Tibial artery (tissue), 4 donors: Measurements from ENCODE around the gene BRSK2.

ENCODE experiments used
- DNase-seq, 2 donors: peaks; one replicate each; pipeline ENCODE4 v3.0.0-alpha.2; 2019
- H3K27ac ChIP-seq, 2 donors: fragments of 200-600 bp; sonication (generic) in 1 of 2; 1 replicate in 1 of 2; 2 replicates in 1 of 2; pipeline ENCODE4 v1.5.1; 2018 to 2019; ENCODE audit warnings: mild to moderate bottlenecking in 1 of 2
- H3K27me3 ChIP-seq, 2 donors: fragments of 200-600 bp; sonication (generic) in 1 of 2; one replicate each; pipeline versions ENCODE4 v1.5.1 to v1.6.0; 2016 to 2019
- H3K36me3 ChIP-seq, 3 donors: fragments of 200-600 bp; sonication (generic) in 2 of 3; one replicate each; pipeline ENCODE4 v1.5.1; 2016 to 2019; ENCODE audit warnings: mild to moderate bottlenecking in 2 of 3
- H3K4me1 ChIP-seq, 4 donors: fragments of 200-600 bp; sonication (generic) in 2 of 4; 1 replicate in 3 of 4; 2 replicates in 1 of 4; pipeline ENCODE4 v1.5.1; 2016 to 2019
- H3K4me3 ChIP-seq, 2 donors: fragments of 200-600 bp; sonication (generic) in 1 of 2; 1 replicate in 1 of 2; 2 replicates in 1 of 2; pipeline ENCODE4 v1.5.1; 2018 to 2019; ENCODE audit warnings: mild to moderate bottlenecking in 2 of 2
- H3K9me3 ChIP-seq, 3 donors: fragments of 200-600 bp; sonication (generic) in 1 of 3; one replicate each; pipeline ENCODE4 v1.5.1; 2016 to 2019
- CTCF ChIP-seq, 2 experiments: fragments of 200-600 bp in 1 of 2; fragments of 450-650 bp in 1 of 2; IDR thresholded peaks; one replicate each; pipeline ENCODE4 v1.5.1; 2017 to 2019; ENCODE audit warnings: antibody characterized with exemption in 2 of 2, mild to moderate bottlenecking in 1 of 2, moderate library complexity in 1 of 2
- intact Hi-C: fragments of 100-400 bp; cut with DNase I; formaldehyde crosslinking; loops from one replicate; pipeline ENCODE4 v1.15.0; 2023; ENCODE audit warnings: low total_unique reads

Gene BRSK2

DNA sequence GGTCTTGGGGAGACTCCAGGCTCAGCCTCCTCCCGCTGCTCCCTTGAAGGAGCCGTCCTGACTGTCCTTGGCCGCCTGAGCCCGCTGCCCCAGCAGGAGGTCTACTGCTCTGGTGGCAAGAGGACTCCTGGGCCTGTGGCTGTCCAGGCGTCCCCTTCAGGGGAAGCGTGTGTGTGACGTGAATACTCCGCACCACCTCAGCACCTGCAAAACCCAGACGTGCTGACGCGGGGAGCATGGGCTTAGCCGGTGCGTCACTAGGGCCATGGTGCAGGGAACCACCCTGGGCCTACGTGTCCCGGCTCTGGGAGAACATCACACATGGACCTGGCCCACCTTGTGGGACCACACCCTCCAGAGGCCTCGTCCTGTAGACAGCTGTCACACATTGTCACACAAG is 30.2 kb upstream of the BRSK2 start:
- peaks cover 0 to 22% of the 10 kb centered on the region in 2 donors for H3K27me3 ChIP-seq
- H3K4me3 ChIP-seq, result no peak overlapping the region
- no peak overlapping the region for H3K27ac ChIP-seq
- H3K9me3 ChIP-seq, result peaks cover 0 to 10% (median 7%) of the 10 kb centered on the region in 3 donors
- no peak for TF ChIP-seq CTCF (IDR thresholded peaks at IDR 0.05)
- intact Hi-C loops, result no loop called here
- DNase-seq, result no peak
- no peaks in the 10 kb centered on the region for H3K4me1 ChIP-seq
- no peaks in the 10 kb centered on the region for H3K36me3 ChIP-seq

DNA sequence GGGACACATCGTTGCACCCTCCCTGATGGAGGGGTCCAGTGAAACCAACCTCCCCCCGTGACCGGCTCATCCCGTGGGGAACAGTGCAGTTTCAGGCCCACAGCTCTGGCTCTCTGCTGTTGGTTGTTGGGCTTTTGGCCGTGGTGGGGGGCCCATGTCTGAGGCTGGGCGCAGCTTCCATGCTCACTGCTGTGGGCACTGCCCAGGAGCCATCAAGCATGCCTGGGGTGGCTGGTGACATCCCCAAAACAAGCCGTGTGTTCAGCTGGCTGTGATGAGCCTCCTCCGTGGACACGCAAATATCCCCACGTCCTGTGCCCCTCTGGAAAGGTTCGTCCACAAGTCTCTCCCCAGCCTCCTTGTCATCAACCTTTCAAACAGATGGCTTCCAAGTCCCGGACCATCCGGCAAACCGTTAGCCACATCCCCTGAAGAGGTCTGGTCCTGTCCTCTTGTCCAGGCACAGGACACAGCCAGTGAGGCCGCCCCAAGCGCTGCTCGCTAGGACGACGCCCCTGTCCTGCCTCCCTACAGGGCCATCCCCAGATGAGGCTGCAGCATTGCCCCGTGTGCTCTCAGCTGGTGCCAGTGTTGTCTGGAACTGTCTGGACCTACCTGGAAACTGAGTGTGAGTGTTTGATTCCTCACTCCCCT is 29.4 kb upstream of the BRSK2 start:
- Histone ChIP-seq H3K27ac (no peak overlapping the region), H3K27me3 (peaks cover 0 to 19% of the 10 kb centered on the region in 2 donors), H3K36me3 (no peaks in the 10 kb centered on the region), H3K9me3 (peaks cover 0 to 13% (median 7%) of the 10 kb centered on the region in 3 donors), H3K4me3 (no peak overlapping the region), H3K4me1 (no peaks in the 10 kb centered on the region)
- intact Hi-C loops, result no loop called here
- TF ChIP-seq CTCF (IDR thresholded peaks at IDR 0.05), result no peak
- DNase-seq, result no peak

- intact Hi-C loops, result no loop called here
- no peak for DNase-seq
- TF ChIP-seq CTCF (IDR thresholded peaks at IDR 0.05), result no peak
- Histone ChIP-seq H3K4me1 (no peaks in the 10 kb centered on the region), H3K36me3 (no peaks in the 10 kb centered on the region), H3K27ac (no peak overlapping the region), H3K4me3 (no peak overlapping the region), H3K27me3 (peaks cover 0 to 19% of the 10 kb centered on the region in 2 donors), H3K9me3 (peaks cover 0 to 17% (median 7%) of the 10 kb centered on the region in 3 donors)
These were observed 28.8 kb upstream of the BRSK2 start for GRCh38 chr11:1360835-1361357.

DNA sequence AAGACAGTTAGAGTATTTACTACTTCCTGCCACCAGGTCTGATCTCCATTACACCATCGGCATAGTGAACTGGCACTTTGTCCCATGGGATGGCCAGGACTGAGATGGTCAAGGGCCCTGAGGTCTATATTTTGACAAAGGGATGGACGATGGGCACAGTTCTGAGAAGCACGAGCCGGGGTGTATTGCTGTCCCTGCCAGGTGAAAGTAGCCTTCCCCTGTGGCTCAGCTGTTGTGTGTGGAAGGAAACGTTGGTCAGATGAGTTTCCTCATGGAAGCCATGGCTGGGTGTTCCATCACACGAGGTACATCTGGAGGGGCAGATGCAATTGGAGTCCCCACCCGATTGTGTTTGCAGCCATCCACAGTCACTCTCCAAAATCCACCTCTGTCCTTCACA is 27.9 kb upstream of the BRSK2 start:
- Histone ChIP-seq H3K9me3 (peaks cover 0 to 27% (median 7%) of the 10 kb centered on the region in 3 donors), H3K4me3 (no peak overlapping the region), H3K27ac (no peak overlapping the region), H3K27me3 (peaks cover 0 to 19% of the 10 kb centered on the region in 2 donors), H3K36me3 (no peaks in the 10 kb centered on the region), H3K4me1 (no peaks in the 10 kb centered on the region)
- TF ChIP-seq CTCF (IDR thresholded peaks at IDR 0.05), result no peak
- no peak for DNase-seq
- intact Hi-C loops, result no loop called here

GRCh38 chr11:1367721-1368120 is 22.0 kb upstream of the BRSK2 start:
- intact Hi-C loops, result no loop called here
- peaks cover 0 to 42% of the 10 kb centered on the region in 2 donors for H3K27me3 ChIP-seq
- peak in 1 of 2 donors; percentile 39 for DNase-seq
- no peak overlapping the region for H3K4me3 ChIP-seq
- TF ChIP-seq CTCF (IDR thresholded peaks at IDR 0.05), result no peak
- no peak overlapping the region for H3K27ac ChIP-seq
- H3K9me3 ChIP-seq, result peaks cover 0 to 29% (median 7%) of the 10 kb centered on the region in 3 donors
- no peaks in the 10 kb centered on the region for H3K4me1 ChIP-seq
- H3K36me3 ChIP-seq, result no peaks in the 10 kb centered on the region
